ENCODE results near the gene KCNJ16.

DNA sequence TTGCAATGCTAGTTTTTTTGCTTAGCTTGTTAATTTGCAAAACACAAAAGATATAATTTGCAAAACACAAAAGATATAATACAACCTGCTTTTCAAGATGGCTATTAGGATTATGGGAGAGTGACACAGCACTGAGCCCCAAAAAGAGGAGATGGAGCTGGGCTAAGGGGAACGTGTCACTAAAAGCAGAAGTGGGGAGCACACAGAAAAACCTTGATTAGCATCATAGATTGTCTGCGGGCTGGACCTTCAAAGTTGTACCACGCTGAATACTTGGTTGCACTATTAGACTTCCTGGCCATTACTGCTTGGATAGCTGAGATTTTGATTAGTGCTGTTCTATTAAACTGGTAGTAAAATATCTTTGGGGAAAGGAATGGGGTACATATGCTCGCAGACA lies 36.2 kb downstream of the KCNJ16 start:
- TF ChIP-seq, protein P1, sequence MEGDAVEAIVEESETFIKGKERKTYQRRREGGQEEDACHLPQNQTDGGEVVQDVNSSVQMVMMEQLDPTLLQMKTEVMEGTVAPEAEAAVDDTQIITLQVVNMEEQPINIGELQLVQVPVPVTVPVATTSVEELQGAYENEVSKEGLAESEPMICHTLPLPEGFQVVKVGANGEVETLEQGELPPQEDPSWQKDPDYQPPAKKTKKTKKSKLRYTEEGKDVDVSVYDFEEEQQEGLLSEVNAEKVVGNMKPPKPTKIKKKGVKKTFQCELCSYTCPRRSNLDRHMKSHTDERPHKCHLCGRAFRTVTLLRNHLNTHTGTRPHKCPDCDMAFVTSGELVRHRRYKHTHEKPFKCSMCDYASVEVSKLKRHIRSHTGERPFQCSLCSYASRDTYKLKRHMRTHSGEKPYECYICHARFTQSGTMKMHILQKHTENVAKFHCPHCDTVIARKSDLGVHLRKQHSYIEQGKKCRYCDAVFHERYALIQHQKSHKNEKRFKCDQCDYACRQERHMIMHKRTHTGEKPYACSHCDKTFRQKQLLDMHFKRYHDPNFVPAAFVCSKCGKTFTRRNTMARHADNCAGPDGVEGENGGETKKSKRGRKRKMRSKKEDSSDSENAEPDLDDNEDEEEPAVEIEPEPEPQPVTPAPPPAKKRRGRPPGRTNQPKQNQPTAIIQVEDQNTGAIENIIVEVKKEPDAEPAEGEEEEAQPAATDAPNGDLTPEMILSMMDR (IDR thresholded peaks at IDR 0.05) = no peak
- TF ChIP-seq POLR2A (IDR thresholded peaks at IDR 0.05) = no peak
